SU-DHL-6 (cell line): Measurements from ENCODE around the gene COP1.

Experiments used
- CTCF ChIP-seq: fragments of 200-600 bp; sonication (generic); IDR thresholded peaks from one replicate; pipeline ENCODE4 v1.5.1; 2017; ENCODE audit warnings: antibody characterized with exemption, mild to moderate bottlenecking, low read length, moderate library complexity; ENCODE audit not compliant: insufficient read depth, poor library complexity, severe bottlenecking
- EZH2phosphoT487 ChIP-seq: fragments of 200-600 bp; sonication (generic), shearing (Covaris generic); conservative IDR thresholded peaks from 2 replicates; pipeline ENCODE4 v1.6.1; 2018; ENCODE audit warnings: mild to moderate bottlenecking, antibody characterized with exemption, low read length, moderate library complexity, mixed read lengths

DNA sequence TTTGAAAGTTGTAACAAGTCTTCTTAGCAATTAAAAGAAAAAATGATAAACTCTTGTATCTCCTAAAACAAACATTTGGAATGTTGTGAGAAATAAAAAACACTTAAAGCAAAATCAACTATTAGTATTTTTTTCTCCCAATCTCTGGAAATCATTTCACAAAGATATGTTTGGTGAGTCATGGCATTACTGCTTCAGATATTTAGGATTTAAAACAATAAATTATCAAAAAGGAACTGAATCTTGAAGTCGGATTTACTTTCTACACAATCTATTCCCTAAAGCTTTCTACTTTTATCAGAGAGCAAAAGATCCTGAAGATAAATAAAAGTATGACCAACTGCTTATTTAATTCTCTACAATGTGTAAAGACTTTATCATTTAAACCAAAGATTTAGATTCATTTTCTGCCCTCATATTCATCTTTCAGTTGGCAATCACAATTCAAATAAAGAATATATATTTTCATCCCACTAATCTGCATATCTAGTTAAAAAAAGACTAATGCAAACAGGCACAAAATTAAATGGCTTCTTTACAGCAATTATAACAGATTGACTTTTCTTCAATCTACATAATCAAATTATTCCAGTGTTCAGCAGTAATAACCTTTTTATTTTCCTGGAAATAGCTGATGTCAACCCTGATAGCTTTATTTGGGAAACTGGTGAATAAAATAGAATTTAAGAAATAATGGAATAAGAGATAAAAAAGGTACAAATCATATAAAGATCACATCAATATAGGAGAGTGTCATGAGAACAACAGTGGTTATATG lies 230.0 kb downstream of the COP1 start:
- TF ChIP-seq CTCF: no peak
- no peak for TF ChIP-seq EZH2phosphoT487
